GM11168 (cell line): Measurements from ENCODE around the gene SHROOM2.
"Not testable (repeated sequence)": the region's sequence is repeated elsewhere in the genome, so short reads cannot be mapped to it uniquely, and the experiment has no call there.

Experiments used
- in situ Hi-C: fragments of 300-500 bp; cut with MboI; formaldehyde crosslinking; loops from one replicate; pipeline ENCODE4 v1.12.0; 2022; ENCODE audit warnings: low sequenced_read_pairs; ENCODE audit not compliant: unreplicated experiment

Gene SHROOM2

GRCh38 chrX:9785944-9786797 is at the start of gene SHROOM2:
Gene SHROOM2, plus strand, starts transcription at chrX:9786429. Its CDS starts 117 bp downstream, at chrX:9786546.
- in situ Hi-C loops, result no loop called here

- in situ Hi-C loops, result no loop called here
Measured at GRCh38 chrX:9737363-9737762, 48.9 kb upstream of the SHROOM2 start.

- in situ Hi-C loops, result no loop called here
Measured at GRCh38 chrX:9738151-9738550, 48.1 kb upstream of the SHROOM2 start.

GRCh38 chrX:9739130-9739529 is 47.1 kb upstream of the SHROOM2 start:
- in situ Hi-C loops, result no loop called here

GRCh38 chrX:9745417-9746115 is 40.7 kb upstream of the SHROOM2 start:
- in situ Hi-C loops, result no loop called here

- in situ Hi-C loops, result no loop called here
Measured at GRCh38 chrX:9746148-9746888, 39.9 kb upstream of the SHROOM2 start.

- in situ Hi-C loops, result no loop called here
Measured at GRCh38 chrX:9747644-9748043, 38.6 kb upstream of the SHROOM2 start.

GRCh38 chrX:9749146-9749692 is 37.0 kb upstream of the SHROOM2 start:
- in situ Hi-C loops, result no loop called here

- in situ Hi-C loops, result no loop called here
Measured at GRCh38 chrX:9757366-9757765, 28.9 kb upstream of the SHROOM2 start.

GRCh38 chrX:9758021-9758638 is 28.1 kb upstream of the SHROOM2 start:
- in situ Hi-C loops, result no loop called here

GRCh38 chrX:9759337-9759736 is 26.9 kb upstream of the SHROOM2 start:
- in situ Hi-C loops, result no loop called here

- in situ Hi-C loops, result no loop called here
Measured at GRCh38 chrX:9765072-9765736, 21.0 kb upstream of the SHROOM2 start.

GRCh38 chrX:9765737-9766097 is 20.5 kb upstream of the SHROOM2 start, which contains the start of gene GPR143:
Gene GPR143, minus strand, starts transcription at chrX:9765847. Its CDS starts 30 bp downstream, at chrX:9765817.
- in situ Hi-C loops, result no loop called here

GRCh38 chrX:9767375-9767774 is 18.9 kb upstream of the SHROOM2 start:
- in situ Hi-C loops, result no loop called here

GRCh38 chrX:9768321-9768839 is 17.8 kb upstream of the SHROOM2 start:
- in situ Hi-C loops, result not testable (repeated sequence)

GRCh38 chrX:9770319-9770718 is 15.9 kb upstream of the SHROOM2 start:
- in situ Hi-C loops, result no loop called here

- in situ Hi-C loops, result no loop called here
Measured at GRCh38 chrX:9772943-9773342, 13.3 kb upstream of the SHROOM2 start.

- in situ Hi-C loops, result no loop called here
Measured at GRCh38 chrX:9775930-9776329, 10.3 kb upstream of the SHROOM2 start.

- in situ Hi-C loops, result no loop called here
Measured at GRCh38 chrX:9781941-9782340, 4.3 kb upstream of the SHROOM2 start.
